HG03103 (cell line): ENCODE measurements around the gene MRPS21.
A peak's percentile ranks its signal among the peaks of the same experiment; 100 is the strongest.

Experiments
- ATAC-seq: cut with Tn5 transposase; IDR thresholded peaks from one replicate; pipeline ENCODE4 v1.9.1; 2021; ENCODE audit warnings: low read depth; ENCODE audit not compliant: unreplicated experiment

The MRPS21 gene

GRCh38 chr1:150293433-150294253 is at the start of gene MRPS21:
TSS of gene MRPS21 (plus strand) at chr1:150293861. CDS start at chr1:150294367, 506 bp downstream.
- ATAC-seq = peak; percentile 89

GRCh38 chr1:150249936-150250335 is 43.7 kb upstream of the MRPS21 start:
- no peak for ATAC-seq

- no peak for ATAC-seq
These were observed 37.5 kb upstream of the MRPS21 start for GRCh38 chr1:150256198-150256553.

- no peak for ATAC-seq
These were observed 36.9 kb upstream of the MRPS21 start for GRCh38 chr1:150256554-150257341.

- ATAC-seq = no peak
These were observed 35.8 kb upstream of the MRPS21 start, which contains the start of gene CA14 for GRCh38 chr1:150257624-150258585. TSS of gene CA14 (plus strand) at chr1:150257774. CDS start at chr1:150258129, 355 bp downstream.

GRCh38 chr1:150259217-150259616 is 34.4 kb upstream of the MRPS21 start:
- ATAC-seq = no peak

GRCh38 chr1:150259758-150260669 is 33.6 kb upstream of the MRPS21 start:
- no peak for ATAC-seq

GRCh38 chr1:150261367-150261766 is 32.3 kb upstream of the MRPS21 start:
- ATAC-seq = no peak

GRCh38 chr1:150262388-150263320 is 31.0 kb upstream of the MRPS21 start:
- no peak for ATAC-seq

GRCh38 chr1:150263549-150263948 is 30.1 kb upstream of the MRPS21 start:
- no peak for ATAC-seq

GRCh38 chr1:150267896-150268295 is 25.8 kb upstream of the MRPS21 start:
- ATAC-seq = no peak

- ATAC-seq = no peak
These were observed 25.3 kb upstream of the MRPS21 start for GRCh38 chr1:150268340-150268704.

- peak; percentile 85 for ATAC-seq
These were observed 24.8 kb upstream of the MRPS21 start, which contains the start of gene APH1A for GRCh38 chr1:150268705-150269403. TSS of gene APH1A (minus strand) at chr1:150269016. CDS start at chr1:150268810, 206 bp downstream.

GRCh38 chr1:150269451-150269850 is 24.2 kb upstream of the MRPS21 start:
- ATAC-seq = no peak

GRCh38 chr1:150271291-150271959 is 22.2 kb upstream of the MRPS21 start:
- no peak for ATAC-seq

GRCh38 chr1:150273311-150273710 is 20.4 kb upstream of the MRPS21 start:
- ATAC-seq = no peak

- ATAC-seq = no peak
These were observed 13.4 kb upstream of the MRPS21 start for GRCh38 chr1:150280138-150280707.
